ENCODE data around the gene SURF2.
"Not testable (repeated sequence)": the region's sequence is repeated elsewhere in the genome, so short reads cannot be mapped to it uniquely, and the experiment has no call there.

SURF2 gene

GRCh38 chr9:133377280-133377679 lies 20.9 kb downstream of the SURF2 start:
- DNase-seq (ENCODE audit: low spot score), result not testable (repeated sequence)

- no peak for DNase-seq (ENCODE audit: low spot score)
Measured at GRCh38 chr9:133377721-133378216, 21.4 kb downstream of the SURF2 start.

- no peak for DNase-seq (ENCODE audit: low spot score)
Measured at GRCh38 chr9:133378408-133378962, 22.1 kb downstream of the SURF2 start.

GRCh38 chr9:133379153-133380086 lies 23.1 kb downstream of the SURF2 start:
- DNase-seq (ENCODE audit: low spot score), result no peak

GRCh38 chr9:133380734-133381133 lies 24.4 kb downstream of the SURF2 start:
- DNase-seq (ENCODE audit: low spot score), result no peak

DNA sequence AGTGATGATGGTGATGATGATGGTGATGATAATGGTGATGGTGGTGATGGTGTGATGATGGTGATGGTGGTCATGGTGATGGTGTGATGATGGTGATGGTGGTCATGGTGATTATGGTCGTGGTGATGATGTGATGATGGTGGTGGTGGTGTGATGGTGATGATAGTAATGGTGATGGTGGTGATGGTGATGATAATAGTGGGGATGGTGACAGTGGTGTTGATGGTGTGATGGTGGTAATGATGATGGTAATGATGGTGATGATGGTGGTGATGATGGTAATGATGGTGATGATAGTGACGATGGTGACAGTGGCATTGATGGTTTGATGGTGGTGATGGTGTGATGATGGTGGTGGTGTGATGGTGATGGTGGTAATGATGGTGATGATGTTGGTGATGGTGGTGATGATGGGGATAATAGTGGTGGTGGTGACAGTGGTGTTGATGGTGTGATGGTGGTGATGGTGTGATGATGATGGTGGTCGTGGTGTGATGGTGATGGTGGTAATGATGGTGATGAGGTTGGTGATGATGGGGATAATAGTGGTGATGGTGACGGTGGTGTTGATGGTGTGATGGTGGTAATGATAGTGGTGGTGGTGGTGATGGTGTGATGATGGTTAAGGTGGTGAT lies 26.3 kb downstream of the SURF2 start:
- no peak for DNase-seq (ENCODE audit: low spot score)

DNA sequence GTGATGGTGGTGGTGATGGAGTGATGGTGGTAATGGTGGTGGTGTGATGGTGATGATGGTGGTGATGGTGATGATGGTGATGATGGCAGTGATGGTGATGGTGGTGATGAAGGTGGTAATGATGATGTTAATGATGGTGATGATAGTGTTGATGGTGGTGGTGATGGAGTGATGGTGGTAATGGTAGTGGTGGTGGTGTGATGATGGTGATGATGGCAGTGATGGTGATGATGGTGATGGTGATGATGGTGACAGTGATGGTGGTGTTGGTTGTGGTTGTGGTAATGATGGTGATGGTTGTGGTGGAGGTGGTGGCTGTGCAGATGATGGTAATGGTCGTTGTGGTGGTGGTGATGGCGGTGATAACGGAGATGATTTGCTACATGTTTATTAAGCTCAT lies 27.1 kb downstream of the SURF2 start:
- no peak for DNase-seq (ENCODE audit: low spot score)

DNA sequence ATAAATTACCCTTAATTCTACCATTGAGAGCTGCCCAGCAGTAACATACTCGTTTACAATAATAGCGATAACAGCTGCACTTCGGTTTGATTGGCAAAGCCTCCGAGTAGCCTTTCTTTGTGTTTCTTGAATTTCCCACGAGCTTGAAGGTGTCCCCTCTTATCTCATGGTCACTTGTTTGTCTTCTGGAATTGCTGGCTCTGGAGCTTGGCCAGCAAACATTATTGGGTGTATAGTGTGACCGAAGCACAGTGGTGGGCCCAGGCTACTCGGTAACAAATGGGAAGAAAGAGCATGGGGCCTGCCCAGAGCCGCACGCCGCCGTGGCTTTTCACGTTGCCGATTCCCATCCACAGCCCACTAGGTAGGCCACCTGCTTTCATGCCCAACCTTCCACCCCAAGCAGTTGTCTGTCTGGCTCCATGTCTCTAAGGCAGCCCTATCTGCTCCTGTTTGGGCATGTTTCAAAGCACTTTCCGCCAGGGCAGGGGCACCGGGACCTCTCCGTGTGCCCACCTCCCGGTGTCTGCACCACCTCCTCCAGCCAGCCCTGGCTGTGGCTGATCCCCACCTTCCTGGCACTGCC lies 28.5 kb downstream of the SURF2 start:
- no peak for DNase-seq (ENCODE audit: low spot score)

GRCh38 chr9:133385452-133385851 lies 29.1 kb downstream of the SURF2 start:
- DNase-seq (ENCODE audit: low spot score), result no peak

- no peak for DNase-seq (ENCODE audit: low spot score)
Measured at GRCh38 chr9:133386338-133386737, 30.0 kb downstream of the SURF2 start.

DNA sequence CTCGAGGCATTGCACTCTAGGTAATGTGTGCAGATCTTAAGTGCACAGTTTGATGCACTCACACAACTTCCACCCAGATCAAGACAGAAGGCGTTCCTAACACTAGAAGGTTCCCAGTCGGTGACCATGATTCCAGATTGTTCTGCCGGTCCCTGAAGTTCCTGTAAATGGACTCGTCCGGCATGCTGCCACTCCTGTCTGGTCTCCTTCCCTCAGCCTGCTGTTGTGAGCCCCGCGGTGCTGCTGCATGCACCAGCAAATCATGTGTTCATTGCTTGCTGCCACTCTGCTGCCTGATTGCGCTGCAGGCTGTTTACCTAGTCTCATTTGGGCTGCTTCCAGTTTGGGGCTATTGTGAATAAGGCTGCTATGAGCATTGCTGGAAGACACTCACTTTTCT lies 31.3 kb downstream of the SURF2 start:
- DNase-seq (ENCODE audit: low spot score), result no peak

DNA sequence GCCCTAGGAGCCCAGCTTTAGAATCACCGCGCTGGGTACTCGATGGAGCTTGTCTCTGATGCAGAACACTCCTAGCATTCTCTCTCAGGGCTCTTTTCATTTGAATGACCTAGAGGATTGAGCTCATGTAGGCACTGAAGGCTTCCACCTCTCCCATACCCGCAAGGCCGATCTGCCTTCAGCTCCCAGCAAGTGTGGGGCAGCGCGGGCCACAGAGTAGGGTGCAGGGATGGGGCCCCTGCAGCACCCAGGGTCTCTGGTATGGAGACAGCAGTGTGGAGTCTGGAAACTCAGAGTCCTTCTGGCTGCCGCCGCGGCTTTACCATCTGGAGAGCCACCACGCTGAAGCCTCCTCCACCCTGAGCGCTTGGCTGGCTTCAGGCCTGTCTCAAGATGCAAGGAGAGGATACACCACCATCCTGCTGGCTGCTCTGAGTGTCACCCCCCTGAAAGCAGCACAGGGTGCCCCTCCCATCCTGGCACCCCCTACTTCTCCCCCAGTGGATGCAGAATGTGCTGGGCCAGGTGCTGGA lies 32.7 kb downstream of the SURF2 start:
- DNase-seq (ENCODE audit: low spot score), result no peak

- DNase-seq (ENCODE audit: low spot score), result no peak
Measured at GRCh38 chr9:133389562-133389961, 33.2 kb downstream of the SURF2 start.

- no peak for DNase-seq (ENCODE audit: low spot score)
Measured at GRCh38 chr9:133390713-133391112, 34.4 kb downstream of the SURF2 start.

DNA sequence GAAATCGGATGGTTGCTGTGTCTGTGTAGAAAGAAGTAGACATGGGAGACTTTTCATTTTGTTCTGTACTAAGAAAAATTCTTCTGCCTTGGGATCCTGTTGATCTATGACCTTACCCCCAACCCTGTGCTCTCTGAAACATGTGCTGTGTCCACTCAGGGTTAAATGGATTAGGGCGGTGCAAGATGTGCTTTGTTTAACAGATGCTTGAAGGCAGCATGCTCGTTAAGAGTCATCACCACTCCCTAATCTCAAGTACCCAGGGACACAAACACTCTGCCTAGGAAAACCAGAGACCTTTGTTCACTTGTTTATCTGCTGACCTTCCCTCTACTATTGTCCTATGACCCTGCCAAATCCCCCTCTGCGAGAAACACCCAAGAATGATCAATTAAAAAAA lies 35.1 kb downstream of the SURF2 start:
- DNase-seq (ENCODE audit: low spot score), result not testable (repeated sequence)

- not testable (repeated sequence) for DNase-seq (ENCODE audit: low spot score)
Measured at GRCh38 chr9:133392308-133392707, 36.0 kb downstream of the SURF2 start.

DNA sequence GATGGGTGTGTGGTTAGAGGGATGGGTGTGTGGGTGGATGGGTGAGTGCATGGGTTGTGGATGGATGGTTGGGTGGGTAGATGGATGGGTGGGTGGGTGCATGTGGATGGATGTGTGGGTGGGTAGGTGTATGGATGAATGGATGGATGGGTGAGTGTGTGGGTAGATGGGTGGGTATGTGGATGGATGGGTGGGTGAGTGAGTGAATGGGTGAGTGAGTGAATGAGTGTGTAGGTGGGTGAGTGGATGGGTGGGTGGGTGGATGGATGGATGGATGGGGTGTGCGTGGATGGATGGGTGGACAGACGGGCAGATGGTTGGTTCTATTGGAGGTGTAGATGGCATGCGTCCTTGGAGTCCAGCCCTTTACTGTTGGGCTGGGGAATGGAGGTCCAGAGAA lies 37.0 kb downstream of the SURF2 start:
- DNase-seq (ENCODE audit: low spot score), result no peak

DNA sequence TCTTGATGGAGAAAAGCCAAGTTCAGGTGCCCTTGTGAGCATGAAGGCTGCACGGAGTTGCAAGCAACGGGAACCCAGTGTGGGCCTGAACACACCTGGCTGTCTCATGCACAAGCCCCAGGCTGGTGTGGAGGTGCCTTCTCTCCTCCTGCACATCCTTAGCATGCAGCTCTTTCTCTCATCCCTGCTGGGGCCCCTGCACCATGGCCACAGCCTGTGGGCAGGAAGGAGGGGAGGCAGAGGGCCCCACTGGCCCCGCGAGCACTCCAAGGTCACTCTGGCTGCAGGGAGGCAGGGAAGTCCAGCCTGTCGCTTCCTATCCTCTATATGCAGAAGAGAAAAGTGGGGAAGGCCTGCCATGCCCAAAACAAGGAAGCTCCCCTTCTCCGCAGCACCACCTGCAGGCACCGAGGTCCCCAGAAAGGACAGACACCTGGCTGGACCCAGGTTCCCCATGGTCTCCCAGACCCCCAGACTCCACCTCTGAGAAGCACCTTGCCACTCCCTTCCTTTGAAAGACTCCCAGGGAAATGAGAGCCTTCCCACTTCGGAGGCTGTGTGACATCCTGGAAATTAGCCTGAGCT lies 38.4 kb downstream of the SURF2 start:
- DNase-seq (ENCODE audit: low spot score), result no peak

DNA sequence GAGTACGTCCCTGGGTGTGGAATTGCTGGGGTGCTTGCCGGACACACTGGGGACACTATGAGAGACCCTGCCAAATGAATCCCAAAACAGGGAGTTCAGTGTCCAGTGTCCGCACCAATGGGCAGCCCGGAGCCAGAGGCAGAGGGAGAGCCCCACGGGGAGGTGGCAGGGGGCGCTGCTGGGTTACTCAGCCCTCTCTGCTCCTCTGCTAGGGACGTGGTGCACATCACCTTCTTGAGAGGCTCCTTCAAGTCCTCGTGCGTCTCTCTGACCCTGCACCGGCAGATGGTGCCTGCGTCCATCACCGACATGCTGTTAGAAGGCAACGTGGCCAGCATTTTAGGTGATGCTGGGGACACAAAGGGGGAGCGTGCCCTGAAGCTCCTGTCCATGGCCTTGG lies 40.6 kb downstream of the SURF2 start:
- peak; percentile 21 for DNase-seq (ENCODE audit: low spot score)

DNA sequence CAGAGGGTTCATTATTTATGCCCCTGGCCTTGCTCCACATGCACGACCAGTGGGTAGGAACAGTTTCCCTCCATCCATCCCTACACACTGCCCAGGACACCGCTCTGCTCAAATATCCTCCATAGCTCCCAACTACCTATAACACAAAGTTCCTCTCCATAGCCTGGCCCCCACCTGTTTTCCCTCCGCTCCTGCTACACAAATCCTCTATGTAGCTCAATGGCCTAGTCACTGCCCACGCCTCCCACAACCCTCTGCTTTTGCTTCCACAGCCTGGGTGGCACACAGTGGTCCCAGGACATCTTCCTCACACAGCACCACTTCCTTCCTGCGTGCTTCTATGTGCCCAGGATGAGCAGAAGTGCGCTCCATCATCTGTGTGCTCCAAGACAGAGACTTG lies 41.0 kb downstream of the SURF2 start:
- no peak for DNase-seq (ENCODE audit: low spot score)

DNA sequence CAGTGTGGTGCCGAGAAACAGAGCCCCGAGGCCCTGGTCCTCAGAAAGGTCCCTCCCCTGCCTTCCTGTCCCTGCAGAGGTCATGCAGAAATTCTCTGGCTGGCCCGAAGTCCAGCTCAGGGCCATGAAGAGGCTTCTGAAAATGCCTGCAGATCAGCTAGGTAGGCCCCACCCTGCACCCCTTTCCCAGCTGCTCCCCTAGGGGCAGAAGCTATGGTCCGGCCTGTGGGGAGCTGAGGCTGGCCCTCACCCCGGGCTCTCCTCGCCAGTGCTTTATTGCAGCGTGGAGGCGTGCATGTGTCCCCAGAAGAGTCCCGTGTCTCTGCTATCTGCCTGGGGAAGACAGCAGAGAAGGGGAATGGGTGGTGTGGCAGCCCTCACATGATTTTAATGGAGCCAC lies 41.5 kb downstream of the SURF2 start:
- DNase-seq (ENCODE audit: low spot score), result no peak

DNA sequence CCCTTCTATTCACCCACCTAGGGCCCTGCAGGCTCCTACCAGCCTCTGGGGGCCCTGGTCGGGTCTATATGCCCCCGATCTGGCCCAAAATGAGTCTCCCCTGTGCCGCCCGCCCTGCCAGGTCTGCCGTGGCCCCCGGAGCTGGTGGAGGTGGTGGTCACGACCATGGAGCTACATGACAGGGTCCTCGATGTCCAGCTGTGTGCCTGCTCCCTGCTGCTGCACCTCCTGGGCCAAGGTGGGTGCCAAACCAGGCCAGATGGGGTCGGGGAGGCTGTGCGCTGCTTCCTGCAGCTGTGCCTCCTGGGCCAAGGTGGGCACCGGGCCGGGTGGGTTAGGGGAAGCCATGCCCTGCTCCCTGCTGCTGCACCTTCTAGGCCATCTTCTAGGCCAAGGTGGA lies 43.9 kb downstream of the SURF2 start:
- DNase-seq (ENCODE audit: low spot score), result no peak

All from AG08395 (cell line).